Activated CD4-positive, alpha-beta T cell treated with anti-CD3 and anti-CD28 coated beads for 4 hours (primary cell): ENCODE data around the gene UBXN10.

Experiments used
- DNase-seq, 2 donors: peaks; one replicate each; pipeline ENCODE4 v3.0.0-alpha.2; 2020

UBXN10 gene

GRCh38 chr1:20184997-20185833 is 681 bp upstream of the UBXN10 start:
- DNase-seq = peak; percentile 46 to 61

- DNase-seq = peak in 1 of 2 donors; percentile 19
Measured at GRCh38 chr1:20187103-20187812, 1.4 kb downstream of the UBXN10 start.

- no peak for DNase-seq
Measured at GRCh38 chr1:20187813-20188454, 2.0 kb downstream of the UBXN10 start.

GRCh38 chr1:20188455-20188817 is 2.5 kb downstream of the UBXN10 start:
- DNase-seq = no peak

GRCh38 chr1:20189664-20190063 is 3.8 kb downstream of the UBXN10 start:
- no peak for DNase-seq

GRCh38 chr1:20190256-20191160 is 4.6 kb downstream of the UBXN10 start:
- no peak for DNase-seq

GRCh38 chr1:20191266-20191825 is 5.5 kb downstream of the UBXN10 start:
- no peak for DNase-seq

GRCh38 chr1:20192364-20192763 is 6.5 kb downstream of the UBXN10 start:
- DNase-seq = no peak

GRCh38 chr1:20192871-20193411 is 7.0 kb downstream of the UBXN10 start:
- DNase-seq = no peak

- no peak for DNase-seq
Measured at GRCh38 chr1:20194224-20194623, 8.3 kb downstream of the UBXN10 start.

GRCh38 chr1:20194757-20195461 is 9.0 kb downstream of the UBXN10 start:
- DNase-seq = peak; percentile 69 to 81

GRCh38 chr1:20195462-20195780 is 9.5 kb downstream of the UBXN10 start:
- DNase-seq = no peak

GRCh38 chr1:20197329-20197791 is 11.5 kb downstream of the UBXN10 start:
- DNase-seq = no peak

GRCh38 chr1:20198296-20198695 is 12.4 kb downstream of the UBXN10 start:
- DNase-seq = no peak

GRCh38 chr1:20198918-20199317 is 13.0 kb downstream of the UBXN10 start:
- DNase-seq = no peak

GRCh38 chr1:20199403-20199802 is 13.5 kb downstream of the UBXN10 start:
- DNase-seq = no peak

GRCh38 chr1:20199840-20200239 is 13.9 kb downstream of the UBXN10 start:
- DNase-seq = no peak

GRCh38 chr1:20200966-20201365 is 15.1 kb downstream of the UBXN10 start:
- DNase-seq = no peak

- DNase-seq = no peak
Measured at GRCh38 chr1:20202166-20202565, 16.3 kb downstream of the UBXN10 start.

- DNase-seq = no peak
Measured at GRCh38 chr1:20207546-20207945, 21.6 kb downstream of the UBXN10 start.

- DNase-seq = no peak
Measured at GRCh38 chr1:20209471-20209870, 23.6 kb downstream of the UBXN10 start.
